Activated naive CD4-positive, alpha-beta T cell (primary cell): ENCODE results near the gene PRSS36.
"Not testable (repeated sequence)": the region's sequence is repeated elsewhere in the genome, so short reads cannot be mapped to it uniquely, and the experiment has no call there.

Experiments used
- DNase-seq, 4 experiments: peaks; one replicate each; lab custom pipeline; 2025; lab: John Stamatoyannopoulos, UW

PRSS36 gene

GRCh38 chr16:31149894-31150890 is at the start of gene PRSS36:
TSS of gene PRSS36 (minus strand) at chr16:31150066. CDS start at chr16:31150035, 31 bp downstream.
- DNase-seq = no peak

- no peak for DNase-seq
Observed at GRCh38 chr16:31199430-31200041, 49.7 kb upstream of the PRSS36 start.

GRCh38 chr16:31198207-31198882 is 48.5 kb upstream of the PRSS36 start:
- no peak for DNase-seq

GRCh38 chr16:31196324-31197088 is 46.6 kb upstream of the PRSS36 start:
- no peak for DNase-seq

GRCh38 chr16:31195861-31196260 is 46.0 kb upstream of the PRSS36 start:
- not testable (repeated sequence) for DNase-seq

GRCh38 chr16:31194898-31195297 is 45.0 kb upstream of the PRSS36 start:
- DNase-seq = no peak

- no peak for DNase-seq
Observed at GRCh38 chr16:31193874-31194273, 44.0 kb upstream of the PRSS36 start.

- no peak for DNase-seq
Observed at GRCh38 chr16:31192856-31193642, 43.2 kb upstream of the PRSS36 start.

GRCh38 chr16:31191697-31192428 is 42.0 kb upstream of the PRSS36 start:
- DNase-seq = no peak

- no peak for DNase-seq
Observed at GRCh38 chr16:31190818-31191444, 41.1 kb upstream of the PRSS36 start.

- no peak for DNase-seq
Observed at GRCh38 chr16:31190061-31190460, 40.2 kb upstream of the PRSS36 start.

- DNase-seq = no peak
Observed at GRCh38 chr16:31189412-31189778, 39.5 kb upstream of the PRSS36 start.

GRCh38 chr16:31188450-31189411 is 38.9 kb upstream of the PRSS36 start:
- DNase-seq = no peak

GRCh38 chr16:31187808-31188189 is 37.9 kb upstream of the PRSS36 start:
- no peak for DNase-seq

- no peak for DNase-seq
Observed at GRCh38 chr16:31186930-31187807, 37.3 kb upstream of the PRSS36 start.

GRCh38 chr16:31186176-31186575 is 36.3 kb upstream of the PRSS36 start:
- no peak for DNase-seq

- no peak for DNase-seq
Observed at GRCh38 chr16:31185339-31185738, 35.5 kb upstream of the PRSS36 start.

GRCh38 chr16:31184888-31185287 is 35.0 kb upstream of the PRSS36 start:
- no peak for DNase-seq
